A549 treated with dexamethasone at 1 μM for 4 hours (cell line): Measurements from ENCODE around the gene GPR89A. TPM values are rescaled to one million over a fixed set of nuclear protein-coding genes. Genes with fewer than 3 reads are reported as not detected.

Experiments
- total RNA-seq: library from RNA; stranded (reverse); fragments of 200-300 nt; extraction: Qiagen RNA extraction; gene quantifications from 5 replicates; pipeline ENCODE4 v1.2.3, GENCODE V29; 2022

The GPR89A gene
- 16.0 to 18.3 TPM (median 16.5 TPM) in 5 replicates for total RNA-seq

GRCh38 chr1:145607833-145608733 is at the start of gene GPR89A:
Gene GPR89A, plus strand, starts transcription at chr1:145607988. Its CDS starts 146 bp downstream, at chr1:145608134.

GRCh38 chr1:145707183-145707867 is 99.5 kb downstream of the GPR89A start, which contains the start of gene PDZK1:
Gene PDZK1, minus strand, starts transcription at chr1:145707368. Its CDS starts 19,347 bp downstream, at chr1:145688021.

GRCh38 chr1:145719230-145720079 is 111.7 kb downstream of the GPR89A start, which contains the start of gene CD160:
Gene CD160, plus strand, starts transcription at chr1:145719499. Its CDS starts 8,829 bp downstream, at chr1:145728328.

Other genes with a start within 250 kb of the GPR89A start
- 2.9 to 3.4 TPM (median 3.3 TPM) in 5 replicates for gene NBPF20, start 182.4 kb upstream of the GPR89A start, total RNA-seq
- 0.80 to 1.5 TPM (median 1.1 TPM) in 5 replicates for gene PDZK1, start 99.4 kb downstream of the GPR89A start, total RNA-seq
- gene CD160, start 111.5 kb downstream of the GPR89A start, total RNA-seq: not detected in 5 replicates
- 12.1 to 15.0 TPM (median 13.8 TPM) in 5 replicates for gene RNF115, start 216.1 kb downstream of the GPR89A start, total RNA-seq
- gene POLR3C, start 216.2 kb downstream of the GPR89A start, total RNA-seq: 37.6 to 45.8 TPM (median 38.9 TPM) in 5 replicates
- 6.1 to 7.3 TPM (median 6.4 TPM) in 5 replicates for gene NUDT17, start 237.6 kb downstream of the GPR89A start, total RNA-seq